ENCODE measurements around the gene SYNGAP1.

DNA sequence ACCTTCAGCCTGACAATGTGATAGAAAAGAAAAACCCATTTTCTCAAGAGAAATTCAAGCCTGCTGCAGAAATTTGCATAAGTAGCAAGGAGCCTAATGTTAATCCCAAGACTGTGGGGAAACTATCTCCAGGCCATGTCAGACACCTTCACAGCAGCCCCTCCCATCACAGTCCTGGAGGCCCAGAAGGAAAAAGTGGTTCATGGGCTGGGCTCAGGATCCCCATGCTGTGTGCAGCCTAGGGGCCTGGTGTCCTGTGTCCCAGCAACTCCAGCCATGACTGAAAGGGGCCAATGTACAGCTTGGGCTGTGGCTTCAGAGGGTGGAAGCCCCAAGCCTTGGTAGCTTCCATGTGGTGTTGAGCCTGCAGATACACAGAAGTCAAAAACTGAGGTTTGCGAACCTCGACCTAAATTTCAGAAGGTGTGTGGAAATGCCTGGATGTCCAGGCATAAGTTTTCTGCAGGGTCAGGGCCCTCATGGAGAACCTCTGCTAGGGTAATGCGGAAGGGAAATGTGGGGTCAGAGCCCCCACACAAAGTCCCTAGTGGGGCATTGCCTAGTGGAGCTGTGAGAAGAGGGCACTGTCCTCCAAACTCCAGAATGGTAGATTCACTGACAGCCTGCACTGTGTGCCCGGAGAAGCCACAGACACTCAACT lies 46.3 kb downstream of the SYNGAP1 start:
- TF ChIP-seq, protein P1, sequence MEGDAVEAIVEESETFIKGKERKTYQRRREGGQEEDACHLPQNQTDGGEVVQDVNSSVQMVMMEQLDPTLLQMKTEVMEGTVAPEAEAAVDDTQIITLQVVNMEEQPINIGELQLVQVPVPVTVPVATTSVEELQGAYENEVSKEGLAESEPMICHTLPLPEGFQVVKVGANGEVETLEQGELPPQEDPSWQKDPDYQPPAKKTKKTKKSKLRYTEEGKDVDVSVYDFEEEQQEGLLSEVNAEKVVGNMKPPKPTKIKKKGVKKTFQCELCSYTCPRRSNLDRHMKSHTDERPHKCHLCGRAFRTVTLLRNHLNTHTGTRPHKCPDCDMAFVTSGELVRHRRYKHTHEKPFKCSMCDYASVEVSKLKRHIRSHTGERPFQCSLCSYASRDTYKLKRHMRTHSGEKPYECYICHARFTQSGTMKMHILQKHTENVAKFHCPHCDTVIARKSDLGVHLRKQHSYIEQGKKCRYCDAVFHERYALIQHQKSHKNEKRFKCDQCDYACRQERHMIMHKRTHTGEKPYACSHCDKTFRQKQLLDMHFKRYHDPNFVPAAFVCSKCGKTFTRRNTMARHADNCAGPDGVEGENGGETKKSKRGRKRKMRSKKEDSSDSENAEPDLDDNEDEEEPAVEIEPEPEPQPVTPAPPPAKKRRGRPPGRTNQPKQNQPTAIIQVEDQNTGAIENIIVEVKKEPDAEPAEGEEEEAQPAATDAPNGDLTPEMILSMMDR (IDR thresholded peaks at IDR 0.05; ENCODE audit: low read depth, low read length): no peak
- no peak for TF ChIP-seq EZH2phosphoT487 (IDR thresholded peaks at IDR 0.05; ENCODE audit: low read depth)

All from OCI-LY3 (cell line).